ENCODE data around the gene NSA2. TPM values are rescaled to one million over a fixed set of nuclear protein-coding genes. Genes with fewer than 3 reads are reported as not detected.

NSA2 gene
- total RNA-seq, 1 donor from 2014 or later, result 86.7 TPM

- DNase-seq (ENCODE audit: low spot score in 2 of 2, unreplicated experiment in 2 of 2), result no peak
- Mint-ChIP-seq H3K27me3 (ENCODE audit: low read depth) (no peaks in the 10 kb centered on the region), H3K9me3 (no peaks in the 10 kb centered on the region), H3K4me1 (peaks cover 25% of the 10 kb centered on the region), H3K36me3 (peaks cover 13% of the 10 kb centered on the region), H3K4me3 (peak overlapping the region; percentile 100), H3K27ac (no peak overlapping the region)
- TF ChIP-seq, protein P1, sequence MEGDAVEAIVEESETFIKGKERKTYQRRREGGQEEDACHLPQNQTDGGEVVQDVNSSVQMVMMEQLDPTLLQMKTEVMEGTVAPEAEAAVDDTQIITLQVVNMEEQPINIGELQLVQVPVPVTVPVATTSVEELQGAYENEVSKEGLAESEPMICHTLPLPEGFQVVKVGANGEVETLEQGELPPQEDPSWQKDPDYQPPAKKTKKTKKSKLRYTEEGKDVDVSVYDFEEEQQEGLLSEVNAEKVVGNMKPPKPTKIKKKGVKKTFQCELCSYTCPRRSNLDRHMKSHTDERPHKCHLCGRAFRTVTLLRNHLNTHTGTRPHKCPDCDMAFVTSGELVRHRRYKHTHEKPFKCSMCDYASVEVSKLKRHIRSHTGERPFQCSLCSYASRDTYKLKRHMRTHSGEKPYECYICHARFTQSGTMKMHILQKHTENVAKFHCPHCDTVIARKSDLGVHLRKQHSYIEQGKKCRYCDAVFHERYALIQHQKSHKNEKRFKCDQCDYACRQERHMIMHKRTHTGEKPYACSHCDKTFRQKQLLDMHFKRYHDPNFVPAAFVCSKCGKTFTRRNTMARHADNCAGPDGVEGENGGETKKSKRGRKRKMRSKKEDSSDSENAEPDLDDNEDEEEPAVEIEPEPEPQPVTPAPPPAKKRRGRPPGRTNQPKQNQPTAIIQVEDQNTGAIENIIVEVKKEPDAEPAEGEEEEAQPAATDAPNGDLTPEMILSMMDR (IDR thresholded peaks at IDR 0.05; ENCODE audit: unreplicated experiment), result no peak
These were observed 1.1 kb upstream of the NSA2 start for GRCh38 chr5:74765929-74766328.

DNA sequence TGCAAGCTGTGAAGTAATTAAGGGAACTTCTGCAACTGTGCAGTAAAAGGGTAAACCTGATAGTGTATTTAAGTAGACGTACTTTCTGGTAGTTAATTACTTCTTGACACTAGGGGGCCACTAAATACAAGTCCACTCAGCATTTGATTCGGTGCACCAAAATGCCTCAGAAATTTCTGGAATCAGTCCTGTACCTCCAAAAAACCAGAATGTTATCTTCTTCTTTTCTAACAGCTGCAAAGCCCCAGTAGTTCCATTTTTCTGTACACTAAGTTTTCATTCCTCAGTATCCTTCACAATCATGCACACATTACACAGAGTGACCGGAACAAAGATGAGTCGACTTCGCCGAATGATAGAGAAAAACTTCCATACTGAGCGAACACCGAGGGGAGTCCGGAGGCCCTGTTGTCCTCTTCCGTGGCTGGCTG is 616 bp upstream of the NSA2 start:
- Mint-ChIP-seq H3K27ac (peak overlapping the region; percentile 99), H3K4me1 (peaks cover 25% of the 10 kb centered on the region), H3K9me3 (no peaks in the 10 kb centered on the region), H3K27me3 (ENCODE audit: low read depth) (no peaks in the 10 kb centered on the region), H3K36me3 (peaks cover 13% of the 10 kb centered on the region), H3K4me3 (peak overlapping the region; percentile 100)
- no peak for DNase-seq (ENCODE audit: low spot score in 2 of 2, unreplicated experiment in 2 of 2)
- TF ChIP-seq, protein P1 (IDR thresholded peaks at IDR 0.05; ENCODE audit: unreplicated experiment), result peak; percentile 40

DNA sequence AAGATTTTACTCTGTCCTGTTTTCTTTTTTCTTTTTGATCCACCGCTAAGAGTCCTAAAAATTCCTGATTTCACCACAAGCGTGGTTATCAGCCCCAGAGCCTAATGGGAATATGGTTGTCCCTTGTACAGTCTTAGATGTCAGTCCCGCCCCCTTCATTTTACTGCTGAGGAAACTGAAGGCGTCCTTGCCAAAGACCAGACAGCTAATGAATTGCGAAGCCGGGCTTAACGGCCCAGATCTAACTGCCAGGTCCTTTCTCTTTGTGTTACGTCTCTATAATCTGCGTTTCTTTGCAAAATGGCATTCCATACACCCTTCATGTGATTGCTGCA is 497 bp downstream of the NSA2 start:
- H3K4me3 Mint-ChIP-seq, result peak overlapping the region; percentile 100
- H3K4me1 Mint-ChIP-seq, result peaks cover 25% of the 10 kb centered on the region
- peaks cover 17% of the 10 kb centered on the region for H3K36me3 Mint-ChIP-seq
- no peak for DNase-seq (ENCODE audit: low spot score in 2 of 2, unreplicated experiment in 2 of 2)
- TF ChIP-seq, protein P1 (IDR thresholded peaks at IDR 0.05; ENCODE audit: unreplicated experiment), result no peak
- no peaks in the 10 kb centered on the region for H3K9me3 Mint-ChIP-seq
- peak overlapping the region; percentile 99 for H3K27ac Mint-ChIP-seq
- H3K27me3 Mint-ChIP-seq (ENCODE audit: low read depth), result no peaks in the 10 kb centered on the region

GRCh38 chr5:74772359-74772758 is 5.3 kb downstream of the NSA2 start:
- Mint-ChIP-seq H3K9me3 (no peaks in the 10 kb centered on the region), H3K4me1 (peaks cover 18% of the 10 kb centered on the region), H3K36me3 (peaks cover 30% of the 10 kb centered on the region), H3K4me3 (no peak overlapping the region), H3K27ac (no peak overlapping the region), H3K27me3 (ENCODE audit: low read depth) (no peaks in the 10 kb centered on the region)
- DNase-seq (ENCODE audit: low spot score in 2 of 2, unreplicated experiment in 2 of 2), result no peak
- TF ChIP-seq, protein P1 (IDR thresholded peaks at IDR 0.05; ENCODE audit: unreplicated experiment), result no peak

- H3K36me3 Mint-ChIP-seq, result peaks cover 16% of the 10 kb centered on the region
- no peak overlapping the region for H3K27ac Mint-ChIP-seq
- TF ChIP-seq, protein P1 (IDR thresholded peaks at IDR 0.05; ENCODE audit: unreplicated experiment), result no peak
- H3K9me3 Mint-ChIP-seq, result no peaks in the 10 kb centered on the region
- peaks cover 7% of the 10 kb centered on the region for H3K4me1 Mint-ChIP-seq
- no peak overlapping the region for H3K4me3 Mint-ChIP-seq
- DNase-seq (ENCODE audit: low spot score in 2 of 2, unreplicated experiment in 2 of 2), result no peak
- no peaks in the 10 kb centered on the region for H3K27me3 Mint-ChIP-seq (ENCODE audit: low read depth)
These were observed 11.6 kb downstream of the NSA2 start for GRCh38 chr5:74778609-74779008.

GRCh38 chr5:74786851-74787250 is 19.8 kb downstream of the NSA2 start:
- no peak overlapping the region for H3K27ac Mint-ChIP-seq
- H3K36me3 Mint-ChIP-seq, result peaks cover 58% of the 10 kb centered on the region
- TF ChIP-seq, protein P1 (IDR thresholded peaks at IDR 0.05; ENCODE audit: unreplicated experiment), result no peak
- H3K9me3 Mint-ChIP-seq, result peaks cover 8% of the 10 kb centered on the region
- no peaks in the 10 kb centered on the region for H3K27me3 Mint-ChIP-seq (ENCODE audit: low read depth)
- H3K4me3 Mint-ChIP-seq, result no peak overlapping the region
- no peak for DNase-seq (ENCODE audit: low spot score in 2 of 2, unreplicated experiment in 2 of 2)
- no peaks in the 10 kb centered on the region for H3K4me1 Mint-ChIP-seq

All from mesothelial cell of epicardium (in vitro differentiated cells).